KMS-11 (cell line): ENCODE data around the gene GABBR2.

Experiments
- H2AFZ ChIP-seq: fragments of 200-600 bp; sonication (generic); 2 replicates; pipeline ENCODE4 v1.6.1; 2016; ENCODE audit warnings: antibody characterized with exemption, mixed run types, low read depth
- H3K27ac ChIP-seq: fragments of 200-600 bp; sonication (generic); 2 replicates; pipeline ENCODE4 v1.6.1; 2016; ENCODE audit warnings: mild to moderate bottlenecking, mixed run types
- H3K27me3 ChIP-seq: fragments of 200-600 bp; sonication (generic); 2 replicates; pipeline ENCODE4 v1.6.1; 2017; ENCODE audit warnings: mild to moderate bottlenecking, low read depth, mixed run types, moderate library complexity; ENCODE audit not compliant: insufficient read depth
- H3K36me3 ChIP-seq: fragments of 200-600 bp; sonication (generic); 2 replicates; pipeline ENCODE4 v1.6.1; 2017; ENCODE audit warnings: mild to moderate bottlenecking, mixed run types; ENCODE audit not compliant: insufficient read depth
- H3K4me1 ChIP-seq: fragments of 200-600 bp; sonication (generic); 2 replicates; pipeline ENCODE4 v1.6.1; 2016; ENCODE audit warnings: mild to moderate bottlenecking, low read depth, mixed run types; ENCODE audit not compliant: poor library complexity, severe bottlenecking
- H3K4me2 ChIP-seq: fragments of 200-600 bp; sonication (generic); 2 replicates; pipeline ENCODE4 v1.7.0; 2016; ENCODE audit warnings: mild to moderate bottlenecking, mixed run types
- H3K4me3 ChIP-seq: fragments of 200-600 bp; sonication (generic); IDR thresholded peaks from 2 replicates; pipeline ENCODE4 v1.6.1; 2017; ENCODE audit warnings: low read depth, low read length, mixed read lengths; ENCODE audit not compliant: insufficient read depth
- H3K79me2 ChIP-seq: fragments of 200-600 bp; sonication (generic); 2 replicates; pipeline ENCODE4 v1.6.1; 2016; ENCODE audit warnings: low read depth, mixed run types; ENCODE audit not compliant: insufficient read depth
- H3K9ac ChIP-seq: fragments of 200-600 bp; sonication (generic); 2 replicates; pipeline ENCODE4 v1.6.1; 2016; ENCODE audit warnings: mild to moderate bottlenecking, mixed run types
- H4K20me1 ChIP-seq: fragments of 200-600 bp; sonication (generic); 2 replicates; pipeline ENCODE4 v1.6.1; 2016; ENCODE audit warnings: mild to moderate bottlenecking, mixed run types; ENCODE audit not compliant: insufficient read depth
- CTCF ChIP-seq: fragments of 200-600 bp; sonication (generic); conservative IDR thresholded peaks from 2 replicates; pipeline ENCODE4 v1.6.1; 2017; ENCODE audit warnings: low read depth, mild to moderate bottlenecking, antibody characterized with exemption, low read length, moderate library complexity, mixed read lengths

The GABBR2 gene

GRCh38 chr9:98302150-98302549, 406.6 kb downstream of the GABBR2 start:
- H3K79me2 ChIP-seq = no peaks in the 10 kb centered on the region

GRCh38 chr9:98300611-98301010, 408.1 kb downstream of the GABBR2 start:
- H3K9ac ChIP-seq = no peak overlapping the region
- H2AFZ ChIP-seq = no peak overlapping the region
- H4K20me1 ChIP-seq = no peaks in the 10 kb centered on the region
- H3K79me2 ChIP-seq = no peaks in the 10 kb centered on the region
- H3K27me3 ChIP-seq = no peaks in the 10 kb centered on the region
- no peaks in the 10 kb centered on the region for H3K36me3 ChIP-seq
- no peak overlapping the region for H3K4me2 ChIP-seq
- H3K4me1 ChIP-seq = no peaks in the 10 kb centered on the region
- no peak overlapping the region for H3K27ac ChIP-seq
- no peak overlapping the region for H3K4me3 ChIP-seq
- no peak for TF ChIP-seq CTCF

More at GRCh38 chr9:98302150-98302549, 406.6 kb downstream of the GABBR2 start:
- no peak overlapping the region for H3K4me2 ChIP-seq
- no peak for TF ChIP-seq CTCF
- H3K27me3 ChIP-seq = no peaks in the 10 kb centered on the region
- no peak overlapping the region for H2AFZ ChIP-seq
- H4K20me1 ChIP-seq = no peaks in the 10 kb centered on the region
- H3K4me1 ChIP-seq = no peaks in the 10 kb centered on the region
- H3K9ac ChIP-seq = no peak overlapping the region
- no peak overlapping the region for H3K4me3 ChIP-seq
- H3K36me3 ChIP-seq = no peaks in the 10 kb centered on the region
- H3K27ac ChIP-seq = no peak overlapping the region

- H2AFZ ChIP-seq = no peak overlapping the region
- no peaks in the 10 kb centered on the region for H3K79me2 ChIP-seq
- no peaks in the 10 kb centered on the region for H3K27me3 ChIP-seq
- no peaks in the 10 kb centered on the region for H3K36me3 ChIP-seq
- H3K9ac ChIP-seq = no peak overlapping the region
- no peaks in the 10 kb centered on the region for H3K4me1 ChIP-seq
- H4K20me1 ChIP-seq = no peaks in the 10 kb centered on the region
- H3K27ac ChIP-seq = no peak overlapping the region
- H3K4me3 ChIP-seq = no peak overlapping the region
- no peak overlapping the region for H3K4me2 ChIP-seq
- no peak for TF ChIP-seq CTCF
These were observed 410.3 kb downstream of the GABBR2 start for GRCh38 chr9:98298476-98298875.

- no peak for TF ChIP-seq CTCF
- H2AFZ ChIP-seq = no peak overlapping the region
- no peaks in the 10 kb centered on the region for H4K20me1 ChIP-seq
- no peak overlapping the region for H3K9ac ChIP-seq
- H3K27ac ChIP-seq = no peak overlapping the region
- H3K79me2 ChIP-seq = no peaks in the 10 kb centered on the region
- no peaks in the 10 kb centered on the region for H3K4me1 ChIP-seq
- H3K4me2 ChIP-seq = no peak overlapping the region
- no peaks in the 10 kb centered on the region for H3K27me3 ChIP-seq
- H3K4me3 ChIP-seq = no peak overlapping the region
- no peaks in the 10 kb centered on the region for H3K36me3 ChIP-seq
These were observed 412.9 kb downstream of the GABBR2 start for GRCh38 chr9:98295824-98296223.

GRCh38 chr9:98291820-98292219, 416.9 kb downstream of the GABBR2 start:
- H3K4me3 ChIP-seq = no peak overlapping the region
- no peak overlapping the region for H3K4me2 ChIP-seq
- no peak overlapping the region for H3K27ac ChIP-seq
- TF ChIP-seq CTCF = no peak
- H3K4me1 ChIP-seq = no peaks in the 10 kb centered on the region
- no peaks in the 10 kb centered on the region for H3K79me2 ChIP-seq
- H2AFZ ChIP-seq = no peak overlapping the region
- H3K27me3 ChIP-seq = no peaks in the 10 kb centered on the region
- no peaks in the 10 kb centered on the region for H3K36me3 ChIP-seq
- H4K20me1 ChIP-seq = no peaks in the 10 kb centered on the region
- no peak overlapping the region for H3K9ac ChIP-seq
